ENCODE data around the gene FAM107B. TPM values are rescaled to one million over a fixed set of nuclear protein-coding genes. Genes with fewer than 3 reads are reported as not detected.
A peak's percentile ranks its signal among the peaks of the same experiment; 100 is the strongest.
"Not testable (repeated sequence)": the region's sequence is repeated elsewhere in the genome, so short reads cannot be mapped to it uniquely, and the experiment has no call there.

Gene FAM107B
- total RNA-seq (2014; rRNA removed; shearing (Covaris generic)) = 12.6 and 15.8 TPM in 2 replicates
- 25.7 and 38.4 TPM in 2 replicates for polyA plus RNA-seq (2015; cell fraction: cytosol; rRNA removed)
- 8.3 and 15.5 TPM in 2 replicates for polyA plus RNA-seq (2015; cell fraction: nucleus; rRNA removed)

DNA sequence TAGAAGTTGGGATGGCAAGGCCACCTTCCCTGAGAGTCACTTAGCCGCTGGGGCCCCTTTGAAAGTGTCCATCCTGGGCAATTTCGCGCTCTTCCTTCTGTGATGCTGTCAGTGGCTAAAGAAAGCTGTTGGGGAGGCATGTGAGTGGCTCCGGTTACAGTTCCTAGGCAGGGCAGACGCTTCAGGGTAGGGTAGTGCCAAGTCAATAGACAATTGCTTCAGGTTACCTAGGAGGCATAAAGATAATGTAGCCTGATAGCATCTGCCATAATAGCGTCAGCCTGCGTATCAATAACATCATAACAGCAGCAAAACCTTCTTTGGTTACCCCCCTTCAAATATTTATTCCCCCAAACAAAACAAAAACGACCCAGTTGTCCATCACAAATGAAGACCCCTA, at the start of gene FAM107B:
TSS of gene FAM107B (minus strand) at position 101 of the 400 bp plus-strand sequence. CDS start 234 bp downstream, outside the sequence.
- no peak for DNase-seq (ENCODE audit: low read depth, low spot score)
- in situ Hi-C loops (cut with HindIII; ENCODE audit: low pct_unique_long_range_greater_than_20kb, low sequenced_read_pairs) = no loop called here

DNA sequence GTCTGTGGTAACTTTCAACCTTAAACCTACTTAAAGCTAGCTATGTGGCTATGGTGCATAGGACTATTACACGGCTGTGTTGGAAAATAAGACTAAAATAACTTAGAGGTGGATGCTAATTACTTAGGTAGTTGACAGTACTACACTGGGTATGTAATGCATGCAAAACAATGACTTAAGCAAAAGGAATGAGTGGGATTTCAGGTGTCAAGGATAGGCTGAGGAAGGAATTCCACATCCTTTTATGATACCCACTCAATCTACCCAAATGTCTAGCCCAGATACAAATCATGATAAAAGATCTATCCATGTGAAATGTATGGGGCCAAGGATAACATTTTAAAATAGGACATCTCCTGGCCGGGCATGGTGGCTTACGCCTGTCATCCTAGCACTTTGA, 49.3 kb upstream of the FAM107B start:
- no peak for DNase-seq (ENCODE audit: low read depth, low spot score)
- in situ Hi-C loops (cut with HindIII; ENCODE audit: low pct_unique_long_range_greater_than_20kb, low sequenced_read_pairs) = no loop called here

DNA sequence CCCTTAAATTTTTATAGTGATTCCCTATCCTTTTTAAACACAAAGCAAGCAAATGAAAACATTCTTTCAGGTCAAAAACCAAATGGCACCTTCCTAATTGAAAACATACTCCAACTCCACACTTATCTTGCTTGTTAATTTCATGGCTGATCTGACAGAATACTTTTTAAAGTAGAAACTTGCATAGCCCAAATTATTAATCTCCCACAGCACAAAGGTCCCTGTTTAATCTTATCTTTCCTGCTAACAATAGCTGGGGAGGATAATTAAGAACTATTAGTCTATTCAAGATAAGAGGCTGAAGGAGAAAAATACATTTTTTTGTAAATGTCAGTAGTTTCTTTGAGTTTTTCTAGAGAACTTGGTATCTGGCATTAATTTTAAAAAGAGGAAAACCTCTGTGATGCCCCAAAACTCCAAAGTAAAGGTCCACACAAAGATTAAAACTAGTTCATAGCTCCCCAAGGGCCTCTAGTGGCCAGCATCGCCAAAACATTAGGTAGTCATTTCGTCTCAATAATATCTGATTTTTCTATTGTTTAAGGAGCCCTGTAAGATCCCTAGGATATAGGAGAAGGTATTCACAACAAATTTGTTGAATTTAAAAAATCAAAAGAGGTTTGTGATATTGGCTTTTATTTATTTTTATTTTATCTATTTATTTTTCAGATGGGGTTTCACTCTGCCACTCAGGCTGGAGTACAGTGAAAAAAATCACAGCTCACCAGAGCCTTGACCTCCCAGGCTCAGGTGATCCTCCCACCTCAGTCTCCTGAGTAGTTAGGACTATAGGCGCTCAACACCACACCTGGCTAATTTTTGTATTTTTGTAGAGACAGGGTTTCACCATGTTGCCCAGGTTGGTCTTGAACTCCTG, 48.4 kb upstream of the FAM107B start:
- peak; percentile 64 for DNase-seq (ENCODE audit: low read depth, low spot score)
- in situ Hi-C loops (cut with HindIII; ENCODE audit: low pct_unique_long_range_greater_than_20kb, low sequenced_read_pairs) = no loop called here

DNA sequence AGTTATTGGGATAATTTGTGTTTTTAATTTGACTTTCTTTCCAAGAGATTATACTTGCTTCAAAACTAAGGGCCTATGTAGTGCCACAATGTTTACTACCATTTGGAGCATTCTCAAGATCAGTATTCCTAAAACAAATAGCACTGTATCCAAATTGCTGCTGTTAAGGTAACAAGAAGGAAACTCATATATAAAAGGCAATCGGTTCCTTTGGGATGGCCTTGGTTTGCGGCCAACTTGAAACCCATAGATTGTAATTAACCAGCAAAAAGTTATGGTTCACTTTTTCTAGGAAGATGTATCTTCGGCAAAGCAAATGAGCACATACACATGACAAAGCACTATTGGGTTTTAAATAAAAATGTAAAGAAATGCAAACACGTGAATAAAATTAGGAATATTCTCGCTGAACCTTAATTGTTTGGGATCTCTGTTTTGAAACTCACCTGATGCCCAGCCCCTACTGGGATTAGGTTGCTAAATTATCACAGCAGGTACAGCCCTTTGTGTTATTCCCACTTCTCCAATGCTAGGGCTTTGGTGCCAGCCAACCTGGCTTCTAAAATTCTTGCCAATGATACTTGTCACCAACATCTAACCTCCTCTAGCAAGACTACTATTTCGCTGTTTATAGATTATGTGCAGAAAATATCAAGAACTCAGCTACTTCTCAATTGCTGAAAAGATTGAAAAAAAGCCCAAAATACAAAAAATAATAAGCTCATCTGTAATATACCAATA, 47.1 kb upstream of the FAM107B start:
- no peak for DNase-seq (ENCODE audit: low read depth, low spot score)
- in situ Hi-C loops (cut with HindIII; ENCODE audit: low pct_unique_long_range_greater_than_20kb, low sequenced_read_pairs) = no loop called here

DNA sequence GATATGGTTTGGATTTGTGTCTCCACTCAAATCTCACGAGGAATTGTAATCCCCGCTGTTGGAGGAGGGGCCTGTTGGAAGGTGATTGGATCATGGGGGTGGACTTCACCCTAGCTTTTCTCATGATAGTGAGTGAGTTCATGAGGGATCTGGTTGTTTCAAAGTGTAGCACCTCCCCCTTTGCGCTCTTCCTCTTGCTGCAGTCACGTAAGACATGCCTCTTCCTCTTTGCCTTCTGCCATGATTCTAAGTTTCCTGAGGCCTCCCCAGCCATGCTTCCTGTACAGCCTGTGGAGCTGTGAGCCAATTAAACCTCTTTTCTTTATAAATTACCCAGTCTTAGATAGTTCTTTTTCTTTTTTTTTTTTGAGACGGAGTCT, 46.1 kb upstream of the FAM107B start:
- in situ Hi-C loops (cut with HindIII; ENCODE audit: low pct_unique_long_range_greater_than_20kb, low sequenced_read_pairs) = no loop called here
- no peak for DNase-seq (ENCODE audit: low read depth, low spot score)

DNA sequence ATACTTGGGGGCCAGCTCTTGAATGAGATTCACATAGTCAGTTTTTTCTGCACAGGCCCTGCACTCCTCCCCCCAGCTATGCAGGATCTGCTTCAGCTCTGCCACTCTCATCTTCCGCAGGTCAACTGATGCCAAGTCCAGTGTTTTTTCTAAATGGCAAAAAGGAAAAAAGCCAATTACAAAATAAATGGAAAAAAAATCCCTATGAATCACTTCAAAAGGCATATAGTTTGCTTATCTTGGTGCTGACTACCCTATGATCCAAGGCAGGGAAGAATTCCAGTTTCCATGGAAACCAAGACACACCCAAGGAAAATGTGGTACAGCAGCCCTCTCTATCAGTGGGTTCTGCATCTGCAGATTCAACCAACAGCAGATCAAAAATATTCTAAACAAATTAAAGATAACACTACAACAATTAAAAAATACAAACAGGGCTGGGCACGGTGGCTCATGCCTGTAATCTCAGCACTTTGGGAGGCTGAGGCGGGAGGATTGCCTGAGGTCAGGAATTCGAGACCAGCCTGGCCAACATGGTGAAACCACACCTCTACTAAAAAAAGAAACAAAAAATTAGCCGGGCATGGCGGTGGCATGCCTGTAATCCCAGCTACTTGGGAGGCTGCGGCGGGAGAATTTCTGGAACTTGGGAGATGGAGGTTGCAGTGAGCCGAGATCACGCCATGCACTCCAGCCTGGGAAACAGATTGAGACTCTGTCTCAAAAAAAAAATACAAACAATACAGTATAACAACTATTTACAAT, 45.5 kb upstream of the FAM107B start:
- no peak for DNase-seq (ENCODE audit: low read depth, low spot score)
- in situ Hi-C loops (cut with HindIII; ENCODE audit: low pct_unique_long_range_greater_than_20kb, low sequenced_read_pairs) = no loop called here

DNA sequence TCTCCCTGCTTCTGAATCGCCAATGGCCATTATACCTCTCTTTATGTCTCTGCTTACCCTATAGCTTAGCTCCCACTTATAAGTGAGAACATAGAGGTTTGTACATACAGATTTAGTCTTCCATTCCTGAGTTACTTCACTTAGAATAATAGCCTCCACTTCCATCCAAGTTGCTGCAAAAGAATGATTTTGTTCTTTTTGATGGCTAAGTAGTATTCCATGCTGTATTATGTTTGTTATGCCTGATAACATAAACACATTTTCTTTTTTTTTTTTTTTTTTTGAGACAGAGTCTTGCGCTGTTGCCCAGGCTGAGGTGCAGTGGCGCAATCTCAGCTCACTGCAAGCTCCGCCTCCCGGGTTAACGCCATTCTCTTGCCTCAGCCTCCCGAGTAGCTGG, 42.0 kb upstream of the FAM107B start:
- in situ Hi-C loops (cut with HindIII; ENCODE audit: low pct_unique_long_range_greater_than_20kb, low sequenced_read_pairs); DNase-seq (ENCODE audit: low read depth, low spot score): not testable (repeated sequence)

DNA sequence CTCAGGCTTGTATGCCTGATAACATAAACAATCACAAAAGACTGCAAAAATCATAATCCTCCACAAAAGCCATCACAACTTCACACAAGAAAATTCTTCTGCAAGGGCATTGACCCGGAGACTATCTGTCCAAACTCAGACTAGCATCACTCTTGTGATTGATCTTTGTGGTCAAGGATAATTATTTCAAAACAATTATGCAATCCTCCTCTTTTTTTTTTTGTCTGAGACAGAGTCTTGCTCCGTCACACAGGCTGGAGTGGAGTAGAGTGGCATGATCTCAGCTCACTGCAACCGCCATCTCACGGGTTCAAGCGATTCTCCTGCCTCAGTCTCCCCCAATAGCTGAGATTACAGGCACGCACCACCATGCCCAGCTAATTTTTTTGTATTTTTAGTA, 41.0 kb upstream of the FAM107B start:
- no peak for DNase-seq (ENCODE audit: low read depth, low spot score)
- in situ Hi-C loops (cut with HindIII; ENCODE audit: low pct_unique_long_range_greater_than_20kb, low sequenced_read_pairs) = no loop called here

DNA sequence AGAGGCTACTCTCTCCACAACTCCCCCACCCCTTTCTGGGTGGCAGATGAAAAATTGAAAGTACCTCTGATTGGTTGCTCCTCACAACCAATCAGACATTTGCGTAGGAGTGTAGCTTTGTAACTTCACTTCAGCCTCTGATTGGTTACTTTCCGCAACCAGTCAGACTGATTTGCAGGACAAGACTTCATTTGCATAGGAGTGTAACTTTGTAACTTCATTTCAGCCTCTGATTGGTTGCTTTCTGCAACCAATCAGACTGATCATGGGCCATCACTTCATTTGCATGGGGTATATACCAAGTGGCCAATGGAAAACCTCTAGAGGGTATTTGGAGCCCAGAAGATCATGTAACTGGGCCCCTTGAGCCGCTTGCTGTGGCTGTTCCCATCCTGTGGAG, 37.6 kb upstream of the FAM107B start:
- in situ Hi-C loops (cut with HindIII; ENCODE audit: low pct_unique_long_range_greater_than_20kb, low sequenced_read_pairs) = no loop called here
- peak; percentile 4 for DNase-seq (ENCODE audit: low read depth, low spot score)

DNA sequence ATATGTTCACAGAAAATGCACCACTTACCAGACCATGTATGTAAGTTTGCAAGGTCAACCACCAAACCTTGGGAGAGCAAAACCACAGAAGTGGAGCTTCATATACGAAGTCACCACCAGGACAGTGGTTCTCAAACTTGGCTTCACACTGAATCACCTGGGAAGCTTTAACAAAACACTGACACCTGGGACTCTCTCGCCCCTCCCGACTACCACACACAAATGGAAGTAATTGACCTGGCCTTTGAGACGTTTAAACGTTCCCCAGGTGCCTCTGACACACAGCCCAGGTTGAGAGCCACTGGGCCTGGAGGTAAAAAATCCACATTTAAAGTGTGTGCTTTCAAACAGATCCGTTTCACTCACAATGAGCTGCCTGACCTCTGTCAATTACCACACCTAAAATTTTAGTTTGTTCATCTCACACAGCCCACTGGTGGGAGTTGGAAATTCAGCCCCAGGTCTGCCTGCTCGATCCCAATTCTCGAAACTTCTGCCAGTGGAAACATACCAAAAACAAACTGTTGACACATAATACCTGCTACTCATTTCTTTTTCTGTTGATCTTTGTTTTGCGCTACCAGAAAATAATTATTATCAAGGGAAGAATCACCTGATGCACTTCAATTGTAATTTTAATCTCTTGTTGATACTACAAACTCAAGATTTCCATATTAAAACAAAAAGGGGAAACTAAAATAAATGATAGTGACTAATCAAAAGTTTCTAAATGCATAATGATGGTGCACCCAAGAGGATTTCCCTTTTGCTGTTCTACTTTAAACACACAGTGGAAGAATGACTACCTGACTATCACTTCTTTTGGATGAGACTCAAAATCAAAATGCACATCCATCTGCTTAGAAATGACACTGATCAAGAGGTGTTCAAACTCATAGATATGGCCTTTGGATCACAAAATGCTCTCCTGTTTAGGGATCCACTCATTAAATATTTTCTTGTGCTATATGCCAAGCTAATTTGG, 36.6 kb upstream of the FAM107B start:
- in situ Hi-C loops (cut with HindIII; ENCODE audit: low pct_unique_long_range_greater_than_20kb, low sequenced_read_pairs) = no loop called here
- DNase-seq (ENCODE audit: low read depth, low spot score) = no peak

DNA sequence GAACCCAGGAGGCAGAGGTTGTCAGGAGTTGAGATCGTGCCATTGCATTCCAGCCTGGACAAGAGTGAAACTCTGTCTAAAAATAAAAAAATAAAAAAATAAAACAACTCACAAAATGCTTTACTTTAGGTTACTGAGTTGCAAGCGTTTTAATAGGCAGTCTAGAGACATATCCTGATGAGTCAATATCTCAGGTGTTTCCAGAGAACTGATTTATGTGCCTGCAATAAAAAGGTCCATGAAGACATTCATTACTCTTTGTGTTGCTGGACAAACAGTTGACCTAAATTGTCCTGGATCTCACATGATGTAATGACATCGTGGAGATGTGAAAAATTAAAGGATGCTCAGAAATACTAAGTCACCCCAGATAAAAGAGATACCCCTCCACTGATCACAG, 31.6 kb upstream of the FAM107B start:
- in situ Hi-C loops (cut with HindIII; ENCODE audit: low pct_unique_long_range_greater_than_20kb, low sequenced_read_pairs) = no loop called here
- no peak for DNase-seq (ENCODE audit: low read depth, low spot score)

DNA sequence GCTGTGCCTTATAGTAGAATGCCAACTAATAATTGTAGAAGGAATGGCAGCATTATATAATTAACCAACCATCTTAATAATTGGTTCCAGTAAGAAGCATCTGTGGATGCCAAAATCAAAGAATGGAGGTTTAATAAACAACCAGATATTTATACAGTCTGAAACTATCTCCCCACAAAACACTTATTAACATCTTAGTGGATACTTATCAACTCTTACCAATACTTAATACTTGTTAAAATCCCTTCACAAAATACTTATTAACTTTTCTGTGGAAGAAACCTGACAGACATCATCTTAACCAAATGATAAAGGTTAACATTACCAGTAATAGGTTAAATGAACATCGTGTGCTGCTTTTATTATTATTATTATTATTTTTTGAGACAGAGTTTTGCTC, 29.1 kb upstream of the FAM107B start:
- in situ Hi-C loops (cut with HindIII; ENCODE audit: low pct_unique_long_range_greater_than_20kb, low sequenced_read_pairs) = no loop called here
- no peak for DNase-seq (ENCODE audit: low read depth, low spot score)

DNA sequence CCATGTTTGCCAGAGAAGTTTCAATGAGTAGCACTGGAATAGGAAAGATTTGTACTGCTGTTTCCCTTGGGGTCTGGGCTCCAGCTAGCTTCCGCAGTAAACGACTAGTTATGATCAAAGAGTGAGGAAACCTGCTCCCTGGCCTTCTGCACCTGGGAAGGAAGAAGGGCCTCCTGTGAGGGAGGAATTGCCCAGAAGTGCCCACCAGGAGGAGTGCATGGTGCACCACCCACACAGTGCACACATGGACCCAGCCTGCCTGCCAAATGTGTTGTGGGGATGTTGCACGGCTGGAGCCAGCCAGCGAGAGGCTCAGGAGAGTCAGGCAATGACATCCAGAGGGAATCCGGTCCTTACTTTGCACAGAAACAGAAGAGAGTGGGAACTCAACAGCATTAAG, 27.0 kb upstream of the FAM107B start:
- in situ Hi-C loops (cut with HindIII; ENCODE audit: low pct_unique_long_range_greater_than_20kb, low sequenced_read_pairs) = no loop called here
- DNase-seq (ENCODE audit: low read depth, low spot score) = peak; percentile 9

DNA sequence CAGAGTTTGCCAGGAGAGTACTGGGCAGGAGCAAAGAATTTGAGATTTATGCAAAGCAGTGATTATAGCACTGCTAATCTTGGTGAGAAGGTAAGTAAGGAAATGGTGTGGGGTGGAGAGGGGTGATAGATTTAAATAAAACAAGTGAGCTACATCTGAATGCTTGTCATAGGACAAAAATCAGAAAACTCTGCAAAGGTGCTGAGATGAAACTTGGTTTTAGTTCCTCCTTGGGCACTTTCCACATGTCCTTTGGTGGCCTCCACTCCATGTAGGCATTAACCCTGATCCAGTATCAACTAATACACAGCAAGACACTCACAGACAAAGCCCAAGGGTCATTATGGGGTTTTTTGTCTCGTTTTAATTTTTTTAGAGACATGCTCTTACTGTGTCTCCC, 25.7 kb upstream of the FAM107B start:
- DNase-seq (ENCODE audit: low read depth, low spot score) = no peak
- in situ Hi-C loops (cut with HindIII; ENCODE audit: low pct_unique_long_range_greater_than_20kb, low sequenced_read_pairs) = no loop called here

DNA sequence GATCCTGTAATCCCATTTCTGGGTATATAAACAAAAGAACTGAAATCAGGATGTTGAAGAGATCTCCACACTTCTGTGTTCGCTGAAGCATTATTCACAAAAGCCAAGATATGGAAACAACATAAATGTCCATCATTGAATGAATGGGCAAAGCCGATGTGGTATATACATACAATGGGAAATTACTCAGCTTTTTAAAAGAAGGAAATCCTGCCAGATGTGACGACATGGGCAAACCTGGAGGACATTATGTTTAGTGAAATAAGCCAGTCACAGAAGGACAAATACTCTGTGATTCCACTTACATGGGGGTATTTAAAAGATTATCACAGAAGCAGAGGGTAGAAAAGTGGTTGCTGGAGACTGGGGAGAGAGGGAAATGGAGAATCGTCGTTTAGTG, 23.9 kb upstream of the FAM107B start:
- in situ Hi-C loops (cut with HindIII; ENCODE audit: low pct_unique_long_range_greater_than_20kb, low sequenced_read_pairs) = no loop called here
- no peak for DNase-seq (ENCODE audit: low read depth, low spot score)

DNA sequence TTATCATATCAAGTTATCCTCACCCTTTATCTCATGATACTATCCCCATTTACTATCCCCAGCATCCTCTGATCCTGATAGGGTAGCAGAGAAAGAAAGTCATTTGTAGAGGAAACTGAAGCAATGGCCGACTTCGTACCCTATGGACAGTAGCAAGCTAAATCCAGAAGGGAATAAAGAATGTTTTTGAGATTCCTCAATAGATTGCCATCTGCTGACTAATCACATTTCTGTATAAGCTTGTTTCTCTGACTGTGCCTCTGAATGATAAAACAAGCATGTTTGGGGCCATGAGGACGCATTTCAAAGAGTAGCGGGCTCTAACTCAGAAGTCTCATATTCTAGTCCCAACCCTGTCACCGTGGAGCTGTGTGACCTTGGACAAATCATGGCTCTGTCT, 13.2 kb upstream of the FAM107B start:
- in situ Hi-C loops (cut with HindIII; ENCODE audit: low pct_unique_long_range_greater_than_20kb, low sequenced_read_pairs) = no loop called here
- no peak for DNase-seq (ENCODE audit: low read depth, low spot score)

DNA sequence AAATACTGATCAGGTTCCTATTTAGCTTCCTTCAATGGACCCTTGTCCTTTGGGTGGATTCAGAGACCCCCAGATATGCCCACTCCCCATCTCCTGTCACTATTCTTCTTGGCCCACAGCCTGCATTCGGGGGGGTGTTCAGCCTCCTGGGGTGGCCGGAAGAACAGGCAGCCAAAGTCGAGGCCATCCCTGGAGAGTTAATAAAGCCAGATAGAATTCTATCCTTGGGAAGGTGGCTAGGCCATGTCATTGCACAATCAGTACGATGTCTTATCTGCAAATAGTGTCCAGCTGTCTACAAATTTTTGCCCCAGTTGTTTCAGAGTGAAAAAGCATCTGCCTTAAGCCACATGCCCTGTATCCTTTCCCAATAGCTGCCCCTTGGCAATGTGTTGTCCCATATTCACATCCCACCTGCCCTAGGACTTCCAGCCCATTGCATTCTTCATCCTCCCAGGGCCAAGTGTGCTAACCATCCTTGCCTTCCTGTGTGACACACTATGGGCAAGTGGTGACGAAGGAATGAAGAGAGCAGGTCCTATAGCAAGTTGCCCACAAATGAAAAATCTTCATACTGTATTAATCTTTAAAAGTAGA, 9.9 kb upstream of the FAM107B start:
- in situ Hi-C loops (cut with HindIII; ENCODE audit: low pct_unique_long_range_greater_than_20kb, low sequenced_read_pairs) = no loop called here
- no peak for DNase-seq (ENCODE audit: low read depth, low spot score)

All from SK-MEL-5 (cell line).